AG10803 (cell line): Measurements from ENCODE around the gene ZC3H14.

Experiments
- DNase-seq: peaks from one replicate; pipeline ENCODE4 v3.0.0; 2010; ENCODE audit warnings: low read depth
- H3K4me3 ChIP-seq: 2 replicates; pipeline ENCODE4 v1.5.1; 2011; ENCODE audit warnings: mild to moderate bottlenecking, low read length, control low read depth
- TF ChIP-seq, protein P1 (sequence below): conservative IDR thresholded peaks from 2 replicates; pipeline ENCODE4 v1.5.1; 2011; ENCODE audit warnings: mild to moderate bottlenecking, low read length, control low read depth, inconsistent platforms

ZC3H14 gene

DNA sequence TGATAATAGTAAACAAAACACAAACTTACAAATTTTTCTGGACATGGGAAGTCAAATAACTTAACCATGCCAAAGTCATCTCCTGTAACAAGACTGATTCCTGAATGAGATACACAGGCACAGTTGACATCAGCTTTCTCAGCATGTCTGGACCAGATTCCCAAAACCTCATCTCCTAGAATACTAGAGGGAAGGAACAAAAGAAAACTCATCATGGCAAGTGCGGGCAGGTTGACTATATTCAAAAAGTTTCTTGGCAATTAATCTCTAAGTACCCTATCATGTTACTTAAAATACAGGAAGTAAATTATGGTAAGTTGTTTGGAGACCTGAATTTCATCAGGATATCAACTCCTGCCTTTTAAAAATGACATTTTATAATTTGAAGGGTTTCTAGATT lies 53.9 kb downstream of the ZC3H14 start:
- DNase-seq = no peak
- TF ChIP-seq, protein P1, sequence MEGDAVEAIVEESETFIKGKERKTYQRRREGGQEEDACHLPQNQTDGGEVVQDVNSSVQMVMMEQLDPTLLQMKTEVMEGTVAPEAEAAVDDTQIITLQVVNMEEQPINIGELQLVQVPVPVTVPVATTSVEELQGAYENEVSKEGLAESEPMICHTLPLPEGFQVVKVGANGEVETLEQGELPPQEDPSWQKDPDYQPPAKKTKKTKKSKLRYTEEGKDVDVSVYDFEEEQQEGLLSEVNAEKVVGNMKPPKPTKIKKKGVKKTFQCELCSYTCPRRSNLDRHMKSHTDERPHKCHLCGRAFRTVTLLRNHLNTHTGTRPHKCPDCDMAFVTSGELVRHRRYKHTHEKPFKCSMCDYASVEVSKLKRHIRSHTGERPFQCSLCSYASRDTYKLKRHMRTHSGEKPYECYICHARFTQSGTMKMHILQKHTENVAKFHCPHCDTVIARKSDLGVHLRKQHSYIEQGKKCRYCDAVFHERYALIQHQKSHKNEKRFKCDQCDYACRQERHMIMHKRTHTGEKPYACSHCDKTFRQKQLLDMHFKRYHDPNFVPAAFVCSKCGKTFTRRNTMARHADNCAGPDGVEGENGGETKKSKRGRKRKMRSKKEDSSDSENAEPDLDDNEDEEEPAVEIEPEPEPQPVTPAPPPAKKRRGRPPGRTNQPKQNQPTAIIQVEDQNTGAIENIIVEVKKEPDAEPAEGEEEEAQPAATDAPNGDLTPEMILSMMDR = no peak
- H3K4me3 ChIP-seq = no peak overlapping the region

DNA sequence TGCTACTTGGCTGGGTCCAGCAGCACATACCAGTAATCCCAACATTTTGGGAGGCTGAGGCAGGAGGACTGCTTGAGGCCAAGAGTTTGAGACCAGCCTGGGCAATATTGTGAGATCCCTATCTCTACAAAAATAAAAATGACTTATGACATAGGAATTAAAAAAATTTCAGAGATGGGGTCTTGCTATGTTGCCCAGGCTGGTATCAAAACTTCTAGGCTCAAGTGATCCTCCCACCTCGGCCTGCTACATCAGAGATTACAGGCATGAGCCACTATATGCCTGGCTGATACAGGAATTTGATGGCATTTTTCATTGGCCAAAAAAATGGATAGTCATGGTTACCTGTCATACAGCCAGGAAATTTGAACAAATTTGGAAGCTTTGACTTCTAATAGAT lies 54.6 kb downstream of the ZC3H14 start:
- TF ChIP-seq, protein P1 = no peak
- H3K4me3 ChIP-seq = no peak overlapping the region
- no peak for DNase-seq

DNA sequence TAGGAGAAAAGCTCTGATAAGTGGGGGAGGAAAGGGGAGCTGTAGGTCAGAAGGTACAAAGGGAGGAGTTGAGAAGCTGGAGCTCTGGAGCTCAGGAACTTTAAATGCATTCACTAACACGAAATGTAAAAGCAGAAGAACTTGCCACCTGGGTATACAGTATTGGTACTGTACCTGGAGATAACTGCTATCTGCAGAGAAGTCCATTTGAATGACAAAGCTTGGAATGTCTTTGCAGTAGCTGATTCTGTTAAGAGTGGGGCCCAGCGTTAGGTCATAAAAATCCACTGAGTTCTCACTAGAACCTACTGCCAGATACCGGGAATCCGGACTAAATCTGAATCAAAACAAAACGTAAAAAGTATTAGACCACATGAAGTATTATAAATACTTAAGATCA lies 55.6 kb downstream of the ZC3H14 start:
- TF ChIP-seq, protein P1 = no peak
- no peak overlapping the region for H3K4me3 ChIP-seq
- no peak for DNase-seq

DNA sequence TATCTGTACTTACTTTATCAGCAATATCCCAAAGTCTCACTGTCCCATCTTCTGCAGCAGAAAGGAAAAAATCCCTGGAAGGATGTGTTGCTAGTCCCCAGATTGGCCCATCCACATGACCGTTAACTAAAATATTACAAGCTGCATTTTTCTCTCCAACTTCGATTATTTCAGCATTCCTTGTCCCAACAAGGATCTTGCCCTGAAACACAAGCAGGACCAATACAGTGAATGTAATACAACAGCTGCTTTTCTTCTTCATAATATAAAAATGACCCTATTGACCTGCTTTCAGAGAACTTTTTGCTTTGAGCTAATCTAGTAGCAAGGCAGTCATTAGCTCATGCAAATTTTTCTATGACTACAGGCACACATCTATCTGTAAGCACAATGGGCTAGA lies 58.3 kb downstream of the ZC3H14 start:
- no peak overlapping the region for H3K4me3 ChIP-seq
- DNase-seq = peak; percentile 18
- TF ChIP-seq, protein P1 = no peak

DNA sequence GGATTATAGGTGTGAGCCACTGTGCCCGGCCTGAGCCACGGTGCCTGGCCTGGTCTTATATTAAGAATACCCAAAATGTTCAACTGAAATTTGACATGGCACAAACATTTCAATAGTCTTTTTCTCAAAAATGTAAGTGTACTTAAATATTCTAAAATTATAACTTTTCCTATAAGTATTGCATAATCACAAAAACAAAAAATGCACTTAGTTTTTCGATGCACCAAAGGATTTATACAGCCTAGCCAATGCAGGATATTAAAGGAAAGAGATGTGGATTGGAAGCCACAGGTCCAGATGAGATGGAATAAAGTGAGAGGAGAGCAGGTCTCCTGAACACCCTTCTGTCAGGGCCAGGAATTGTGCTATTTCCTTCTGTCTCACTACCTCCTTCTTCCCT lies 62.8 kb downstream of the ZC3H14 start:
- TF ChIP-seq, protein P1 = no peak
- H3K4me3 ChIP-seq = no peak overlapping the region
- DNase-seq = no peak

DNA sequence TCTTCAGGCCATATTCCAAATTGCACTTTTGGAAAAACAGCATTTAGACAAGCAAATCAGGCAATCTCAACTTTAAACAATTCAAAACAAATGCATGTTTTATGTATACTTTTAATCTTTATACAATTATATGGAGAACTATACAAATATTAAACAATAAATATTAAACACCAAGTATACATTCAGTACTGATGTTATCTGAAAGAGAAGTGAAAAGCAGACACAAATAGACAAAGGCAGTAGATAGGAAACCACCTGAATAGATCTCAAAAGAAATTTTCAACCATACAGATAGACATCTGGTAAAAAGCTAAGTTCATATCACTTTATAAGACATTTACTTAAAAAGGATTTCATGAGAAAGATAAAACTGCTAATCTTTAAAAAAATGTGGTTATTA lies 65.2 kb downstream of the ZC3H14 start:
- H3K4me3 ChIP-seq = no peak overlapping the region
- no peak for DNase-seq
- TF ChIP-seq, protein P1 = no peak

DNA sequence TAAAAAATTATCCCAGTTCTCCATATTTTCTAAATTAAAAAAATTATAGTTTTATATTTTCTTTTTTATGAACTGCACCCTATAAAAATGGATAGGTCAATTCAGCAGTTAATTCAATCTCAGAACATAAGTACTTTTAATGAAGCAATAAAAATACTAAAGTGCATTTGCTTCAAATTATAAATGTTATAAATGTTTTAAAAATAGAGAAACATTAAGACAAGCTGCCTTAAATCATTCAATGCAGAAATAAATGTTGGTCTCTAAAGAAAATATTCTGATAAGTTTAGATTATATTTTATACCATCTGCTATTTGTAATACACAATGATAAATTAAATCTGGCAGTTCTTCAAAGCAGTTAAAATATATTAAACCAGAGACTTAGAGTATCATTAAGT lies 65.6 kb downstream of the ZC3H14 start:
- TF ChIP-seq, protein P1 = no peak
- no peak for DNase-seq
- no peak overlapping the region for H3K4me3 ChIP-seq
